ENCODE data around the gene SAMD13. TPM values are rescaled to one million over a fixed set of nuclear protein-coding genes. Genes with fewer than 3 reads are reported as not detected.

SAMD13 gene
- total and polyA plus RNA-seq, 2 of the 4 experiments (the other 2 are of a cell fraction), result 0.27 to 0.36 TPM

DNA sequence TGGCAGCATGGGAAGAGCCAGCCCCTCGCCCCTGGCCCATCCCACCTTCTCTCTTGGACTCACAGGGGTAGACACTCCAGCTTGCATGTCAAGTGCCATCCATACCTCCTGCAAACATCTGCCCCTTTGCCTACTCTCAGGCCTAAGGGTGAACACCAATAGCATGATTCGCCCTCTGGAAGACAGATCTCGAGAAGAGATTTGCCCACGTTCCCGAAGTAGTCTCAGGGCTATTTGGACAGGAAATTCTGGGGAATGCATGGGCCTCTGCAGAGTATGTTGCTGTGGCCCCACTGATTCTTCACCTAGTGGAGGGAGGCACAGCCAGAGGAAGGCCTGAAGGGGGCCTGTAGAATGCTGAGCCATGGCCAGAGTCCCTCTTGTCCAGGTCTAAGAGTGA lies 66.9 kb downstream of the SAMD13 start:
- Histone ChIP-seq H2BK5ac (ENCODE audit: low read depth, low read length, poor library complexity, severe bottlenecking) (no peak overlapping the region), H3K56ac (ENCODE audit: extremely low read depth, insufficient read depth, low read length) (no peak overlapping the region), H3K4me2 (ENCODE audit: low read depth, low read length) (no peak overlapping the region), H3K36me3 (ENCODE audit: control insufficient read depth, insufficient read depth, low read length) (no peaks in the 10 kb centered on the region), H4K91ac (ENCODE audit: insufficient read depth, low read depth, low read length) (no peak overlapping the region), H4K20me1 (ENCODE audit: insufficient read depth, low read length) (no peaks in the 10 kb centered on the region), H3K18ac (ENCODE audit: low read depth, low read length) (no peak overlapping the region), H2BK20ac (ENCODE audit: low read depth, low read length) (0 out of 2 replicates have a peak overlapping the region, but pooled peaks have one; percentile 23), H4K5ac (ENCODE audit: low read depth, low read length) (no peak overlapping the region), H2AK9ac (replicated peaks; ENCODE audit: low read depth, low read length, poor library complexity) (no peak overlapping the region), H3K9ac (ENCODE audit: low read depth, low read length) (no peak overlapping the region), H3K9me3 (ENCODE audit: control insufficient read depth, insufficient read depth, low read length) (0 out of 2 replicates have a peak, but pooled peaks cover 3% of the 10 kb centered on the region), H3K9me1 (ENCODE audit: insufficient read depth, low read length) (peaks cover 8% of the 10 kb centered on the region; the same call in 1 of the 2 replicates), H2AFZ (replicated peaks; ENCODE audit: low read length, poor library complexity) (no peak overlapping the region), H3K14ac (replicated peaks; ENCODE audit: low read depth, low read length) (no peak overlapping the region), H4K8ac (ENCODE audit: low read depth in 2 of 2, low read length in 2 of 2) (no peak overlapping the region), H3K27me3 (ENCODE audit: control insufficient read depth, insufficient read depth, low read length) (no peaks in the 10 kb centered on the region), H3K4me3 (ENCODE audit: insufficient read depth, low read depth, low read length) (no peak overlapping the region), H3K4ac (ENCODE audit: low read depth, low read length) (0 out of 2 replicates have a peak overlapping the region, but pooled peaks have one; percentile 32), H2BK15ac (ENCODE audit: low read depth, low read length) (0 out of 3 replicates have a peak overlapping the region, but pooled peaks have one; percentile 50), H2AK5ac (ENCODE audit: low read depth, low read length) (peak overlapping the region; percentile 13; the same call in 1 of the 2 replicates), H3K27ac (ENCODE audit: insufficient read depth, low read length) (no peak overlapping the region), H3K79me1 (ENCODE audit: low read depth in 1 of 2, low read length in 2 of 2) (no peaks in the 10 kb centered on the region), H2BK120ac (ENCODE audit: low read depth, low read length) (no peak overlapping the region), H3K23ac (ENCODE audit: low read depth, low read length) (no peak overlapping the region), H3K4me1 (ENCODE audit: control insufficient read depth, insufficient read depth, low read length) (peaks cover 11% of the 10 kb centered on the region)
- BruUV-seq (replicated peaks), result no TSS peak
- ChIA-PET CTCF (no interaction called here), POLR2A (ENCODE audit: unreplicated experiment) (no interaction called here)
- TF ChIP-seq BHLHE40 (IDR thresholded peaks at IDR 0.05; ENCODE audit: low read depth, low read length) (no peak), MAZ (IDR thresholded peaks at IDR 0.05; ENCODE audit: borderline replicate concordance, low read depth, low read length) (no peak), MAFK (IDR thresholded peaks at IDR 0.05; ENCODE audit: low read depth, low read length) (no peak), MXI1 (IDR thresholded peaks at IDR 0.05; ENCODE audit: borderline replicate concordance, low read depth, low read length) (no peak), POLR2A (IDR thresholded peaks at IDR 0.05; ENCODE audit: low read depth, low read length) (no peak), RFX5 (IDR thresholded peaks at IDR 0.05; ENCODE audit: low read depth, low read length) (no peak), CEBPB (IDR thresholded peaks at IDR 0.05; ENCODE audit: low read depth, low read length) (no peak), SMC3 (IDR thresholded peaks at IDR 0.05; ENCODE audit: low read depth, low read length) (no peak), RCOR1 (IDR thresholded peaks at IDR 0.05; ENCODE audit: insufficient replicate concordance, low read length) (no peak), NFE2L2 (IDR thresholded peaks at IDR 0.05; ENCODE audit: low read depth, low read length) (no peak), CHD1 (IDR thresholded peaks at IDR 0.05; ENCODE audit: low read depth, low read length) (no peak), RAD21 (IDR thresholded peaks at IDR 0.05; ENCODE audit: low read length) (no peak)
- TF ChIP-seq, protein P1, sequence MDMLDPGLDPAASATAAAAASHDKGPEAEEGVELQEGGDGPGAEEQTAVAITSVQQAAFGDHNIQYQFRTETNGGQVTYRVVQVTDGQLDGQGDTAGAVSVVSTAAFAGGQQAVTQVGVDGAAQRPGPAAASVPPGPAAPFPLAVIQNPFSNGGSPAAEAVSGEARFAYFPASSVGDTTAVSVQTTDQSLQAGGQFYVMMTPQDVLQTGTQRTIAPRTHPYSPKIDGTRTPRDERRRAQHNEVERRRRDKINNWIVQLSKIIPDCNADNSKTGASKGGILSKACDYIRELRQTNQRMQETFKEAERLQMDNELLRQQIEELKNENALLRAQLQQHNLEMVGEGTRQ (IDR thresholded peaks at IDR 0.05; ENCODE audit: low read depth, low read length), result no peak
- TF ChIP-seq, protein P2, sequence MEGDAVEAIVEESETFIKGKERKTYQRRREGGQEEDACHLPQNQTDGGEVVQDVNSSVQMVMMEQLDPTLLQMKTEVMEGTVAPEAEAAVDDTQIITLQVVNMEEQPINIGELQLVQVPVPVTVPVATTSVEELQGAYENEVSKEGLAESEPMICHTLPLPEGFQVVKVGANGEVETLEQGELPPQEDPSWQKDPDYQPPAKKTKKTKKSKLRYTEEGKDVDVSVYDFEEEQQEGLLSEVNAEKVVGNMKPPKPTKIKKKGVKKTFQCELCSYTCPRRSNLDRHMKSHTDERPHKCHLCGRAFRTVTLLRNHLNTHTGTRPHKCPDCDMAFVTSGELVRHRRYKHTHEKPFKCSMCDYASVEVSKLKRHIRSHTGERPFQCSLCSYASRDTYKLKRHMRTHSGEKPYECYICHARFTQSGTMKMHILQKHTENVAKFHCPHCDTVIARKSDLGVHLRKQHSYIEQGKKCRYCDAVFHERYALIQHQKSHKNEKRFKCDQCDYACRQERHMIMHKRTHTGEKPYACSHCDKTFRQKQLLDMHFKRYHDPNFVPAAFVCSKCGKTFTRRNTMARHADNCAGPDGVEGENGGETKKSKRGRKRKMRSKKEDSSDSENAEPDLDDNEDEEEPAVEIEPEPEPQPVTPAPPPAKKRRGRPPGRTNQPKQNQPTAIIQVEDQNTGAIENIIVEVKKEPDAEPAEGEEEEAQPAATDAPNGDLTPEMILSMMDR (conservative IDR thresholded peaks at IDR 0.05; ENCODE audit: low read depth, low read length), result no peak
- TF ChIP-seq, protein P3, sequence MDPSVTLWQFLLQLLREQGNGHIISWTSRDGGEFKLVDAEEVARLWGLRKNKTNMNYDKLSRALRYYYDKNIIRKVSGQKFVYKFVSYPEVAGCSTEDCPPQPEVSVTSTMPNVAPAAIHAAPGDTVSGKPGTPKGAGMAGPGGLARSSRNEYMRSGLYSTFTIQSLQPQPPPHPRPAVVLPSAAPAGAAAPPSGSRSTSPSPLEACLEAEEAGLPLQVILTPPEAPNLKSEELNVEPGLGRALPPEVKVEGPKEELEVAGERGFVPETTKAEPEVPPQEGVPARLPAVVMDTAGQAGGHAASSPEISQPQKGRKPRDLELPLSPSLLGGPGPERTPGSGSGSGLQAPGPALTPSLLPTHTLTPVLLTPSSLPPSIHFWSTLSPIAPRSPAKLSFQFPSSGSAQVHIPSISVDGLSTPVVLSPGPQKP (IDR thresholded peaks at IDR 0.05; ENCODE audit: borderline replicate concordance, low read depth, low read length), result no peak
- intact Hi-C loops (cut with micrococcal nuclease), result no loop called here
- DNase-seq (no peak), ATAC-seq (ENCODE audit: low read depth) (no peak)
- WGBS, 2 experiments (ENCODE audit: extremely low coverage in 2 of 2, insufficient read length in 1 of 2), result 100% methylated on average over 4 of the region's 5 CpGs; no CpG with 5 or more reads in 1 of the 2 experiments
- in situ Hi-C loops (cut with MboI; ENCODE audit: low sequenced_read_pairs), result no loop called here
- dilution Hi-C loops (cut with HindIII; ENCODE audit: low sequenced_read_pairs, unreplicated experiment), result no loop called here
